ACHN (cell line): Measurements from ENCODE around the gene RNF13.

Experiments used
- DNase-seq: peaks from one replicate; pipeline ENCODE4 v3.0.0-alpha.2; 2015
- in situ Hi-C: cut with HindIII; loops from 2 replicates; pipeline ENCODE4 v1.10.0; 2017; ENCODE audit warnings: low sequenced_read_pairs, low pct_ligation_motif_present, low pct_unique_long_range_greater_than_20kb

Gene RNF13

DNA sequence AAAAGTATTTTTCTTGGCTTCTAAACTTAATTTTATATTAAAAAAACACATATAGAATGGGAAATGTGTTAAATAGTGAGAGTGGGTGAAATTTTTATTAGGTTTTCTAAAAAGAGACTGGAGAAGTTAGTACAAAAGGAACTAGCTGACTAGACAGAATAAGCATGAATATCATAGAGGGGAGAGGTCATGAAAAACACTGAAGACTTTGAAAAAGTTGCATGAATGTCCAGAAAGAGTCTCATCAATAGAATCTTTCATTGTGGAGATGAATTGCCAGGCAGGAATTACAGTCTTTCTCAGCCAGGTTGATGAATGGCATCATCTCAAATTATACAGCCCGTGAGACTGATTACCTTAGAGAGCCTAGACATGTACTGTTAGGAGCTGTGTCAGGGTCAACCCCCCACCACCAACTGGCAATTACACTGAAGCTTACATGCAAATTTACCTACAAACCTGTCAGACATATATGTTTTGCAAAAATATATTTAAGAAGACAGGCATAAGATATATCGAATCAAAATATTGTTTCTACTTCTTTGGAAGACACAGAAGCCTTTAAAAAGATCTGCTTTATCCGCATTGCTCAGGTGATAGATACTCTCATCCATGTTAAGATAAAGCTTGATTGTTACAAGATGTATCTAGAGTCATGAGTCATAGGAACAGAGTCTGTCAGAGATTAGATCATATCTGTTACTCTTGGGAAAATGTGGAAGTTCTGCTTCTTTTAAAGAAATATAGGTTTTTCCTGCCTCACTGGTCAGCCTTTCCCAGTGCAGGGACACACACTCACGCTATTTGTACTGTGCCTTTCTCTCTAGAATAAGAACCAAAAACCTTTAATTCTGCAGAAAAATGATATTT lies 192.5 kb downstream of the RNF13 start:
- DNase-seq = no peak
- in situ Hi-C loops = no loop called here

DNA sequence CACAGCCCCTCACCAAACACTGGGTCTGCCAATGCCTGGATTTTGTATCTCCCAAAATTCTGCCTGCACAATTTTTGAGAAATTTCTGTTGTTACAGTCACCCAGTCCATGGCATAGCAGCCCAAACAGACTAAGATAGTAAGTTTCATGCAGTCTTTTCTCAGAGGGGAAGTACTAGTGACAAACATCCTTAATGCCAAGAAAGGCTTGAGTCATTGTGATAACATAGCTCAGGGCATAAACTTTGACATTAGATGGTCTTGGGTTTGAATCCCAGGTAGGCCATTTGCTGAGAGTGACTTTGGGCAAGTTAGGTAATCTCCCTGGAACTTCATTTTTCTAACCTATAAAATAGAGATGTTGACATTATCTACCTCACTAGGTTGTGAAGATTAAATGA lies 193.8 kb downstream of the RNF13 start:
- in situ Hi-C loops = no loop called here
- DNase-seq = no peak
